ENCODE data around the gene MED16. TPM values are rescaled to one million over a fixed set of nuclear protein-coding genes. Genes with fewer than 3 reads are reported as not detected.

MED16 gene
- total and polyA plus RNA-seq, 10 of the 15 experiments (the other 5 are each of a cell fraction or from before 2014, with no cell fraction given), result 0.56 to 51.1 (median 13.6) TPM

DNA sequence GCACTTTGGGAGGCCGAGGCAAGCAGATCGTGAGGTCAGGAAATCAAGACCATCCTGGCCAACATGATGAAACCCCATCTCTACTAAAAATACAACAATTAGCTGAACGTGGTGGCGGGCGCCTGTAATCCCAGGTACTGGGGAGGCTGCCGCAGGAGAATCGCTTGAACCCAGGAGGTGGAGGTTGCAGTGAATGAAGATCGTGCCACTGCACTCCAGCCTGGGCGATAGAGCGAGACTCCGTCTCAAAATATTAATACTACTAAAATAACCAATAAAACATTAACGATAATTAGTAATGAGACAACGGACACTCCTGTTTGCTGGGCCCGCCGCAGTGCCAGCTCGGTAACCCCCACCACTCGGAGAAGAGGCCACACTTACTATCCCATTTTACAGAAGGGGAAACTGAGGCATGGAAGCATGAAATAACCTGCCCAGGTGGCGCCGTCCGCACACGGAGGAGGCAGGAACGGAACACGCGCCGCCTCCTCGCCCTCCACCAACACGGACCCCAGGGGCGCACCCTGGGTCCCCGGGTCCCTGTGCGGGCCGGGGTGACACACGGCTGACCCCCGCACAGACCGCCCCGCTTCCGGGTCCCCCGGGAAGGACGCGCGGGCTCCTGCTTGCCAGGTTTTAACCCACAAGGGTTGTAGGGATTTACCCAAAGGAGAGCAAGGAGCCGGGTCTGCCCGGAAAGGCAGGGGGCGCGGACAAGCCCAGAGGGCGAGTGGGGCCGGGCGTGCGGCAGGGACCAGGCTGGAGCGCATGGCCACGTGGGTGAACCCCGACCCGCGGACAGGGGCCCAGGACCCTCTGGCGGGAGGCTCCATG is 18.4 kb upstream of the MED16 start:
- no TSS peak for BruUV-seq (replicated peaks)
- ChIA-PET RAD21 (ENCODE audit: unreplicated experiment) (no interaction called here), POLR2A (no interaction called here), CTCF (no interaction called here), SMC1A (ENCODE audit: uncharacterized antibody, unreplicated experiment) (interaction anchor here (1.7 kb wide), 1 partner anchor 48 kb away, joined by 8 read pairs; no protein-coding TSS in a partner anchor)
- H3K4me1 ChIP-seq (ENCODE audit: control insufficient read depth, insufficient read depth, low read length), result peaks cover 33% of the 10 kb centered on the region
- intact Hi-C loops (cut with micrococcal nuclease; ENCODE audit: unreplicated experiment), result no loop called here
- H3K27me3 ChIP-seq (replicated peaks in 1 of 2; ENCODE audit: control insufficient read depth in 2 of 2, insufficient read depth in 2 of 2, low read length in 1 of 2), result no peaks in the 10 kb centered on the region
- DNase-seq (ENCODE audit: low read depth, low spot score), result no peak
- no peak overlapping the region for H3K9ac ChIP-seq (ENCODE audit: control insufficient read depth, insufficient read depth, low read length)
- H4K20me1 ChIP-seq (ENCODE audit: control insufficient read depth, insufficient read depth), result no peaks in the 10 kb centered on the region
- H2AFZ ChIP-seq (ENCODE audit: control insufficient read depth, low read depth, low read length), result no peak overlapping the region
- TF ChIP-seq RB1 (IDR thresholded peaks at IDR 0.05; ENCODE audit: borderline replicate concordance), result no peak
- peak; percentile 17; the same call in 1 of the 2 replicates for TF ChIP-seq POLR2A (IDR thresholded peaks at IDR 0.05; ENCODE audit: low read depth, low read length)
- peak; percentile 53; the same call in 1 of the 2 replicates for TF ChIP-seq GATAD2B (conservative IDR thresholded peaks at IDR 0.05; ENCODE audit: low read depth)
- 0 out of 2 replicates have a peak, but pooled peaks have one; percentile 36 for TF ChIP-seq CHD4 (IDR thresholded peaks at IDR 0.05)
- no peak for TF ChIP-seq SMC3 (IDR thresholded peaks at IDR 0.05; ENCODE audit: borderline replicate concordance, low read length)
- TF ChIP-seq, protein P1, sequence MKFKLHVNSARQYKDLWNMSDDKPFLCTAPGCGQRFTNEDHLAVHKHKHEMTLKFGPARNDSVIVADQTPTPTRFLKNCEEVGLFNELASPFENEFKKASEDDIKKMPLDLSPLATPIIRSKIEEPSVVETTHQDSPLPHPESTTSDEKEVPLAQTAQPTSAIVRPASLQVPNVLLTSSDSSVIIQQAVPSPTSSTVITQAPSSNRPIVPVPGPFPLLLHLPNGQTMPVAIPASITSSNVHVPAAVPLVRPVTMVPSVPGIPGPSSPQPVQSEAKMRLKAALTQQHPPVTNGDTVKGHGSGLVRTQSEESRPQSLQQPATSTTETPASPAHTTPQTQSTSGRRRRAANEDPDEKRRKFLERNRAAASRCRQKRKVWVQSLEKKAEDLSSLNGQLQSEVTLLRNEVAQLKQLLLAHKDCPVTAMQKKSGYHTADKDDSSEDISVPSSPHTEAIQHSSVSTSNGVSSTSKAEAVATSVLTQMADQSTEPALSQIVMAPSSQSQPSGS (IDR thresholded peaks at IDR 0.05; ENCODE audit: low read length), result no peak
- TF ChIP-seq SP1 (IDR thresholded peaks at IDR 0.05; ENCODE audit: low read depth, low read length), result no peak
- no peak for TF ChIP-seq RAD51 (IDR thresholded peaks at IDR 0.05)
- 0 out of 2 replicates have a peak, but pooled peaks have one; percentile 34 for TF ChIP-seq IKZF1 (conservative IDR thresholded peaks at IDR 0.05)
- TF ChIP-seq, protein P2, sequence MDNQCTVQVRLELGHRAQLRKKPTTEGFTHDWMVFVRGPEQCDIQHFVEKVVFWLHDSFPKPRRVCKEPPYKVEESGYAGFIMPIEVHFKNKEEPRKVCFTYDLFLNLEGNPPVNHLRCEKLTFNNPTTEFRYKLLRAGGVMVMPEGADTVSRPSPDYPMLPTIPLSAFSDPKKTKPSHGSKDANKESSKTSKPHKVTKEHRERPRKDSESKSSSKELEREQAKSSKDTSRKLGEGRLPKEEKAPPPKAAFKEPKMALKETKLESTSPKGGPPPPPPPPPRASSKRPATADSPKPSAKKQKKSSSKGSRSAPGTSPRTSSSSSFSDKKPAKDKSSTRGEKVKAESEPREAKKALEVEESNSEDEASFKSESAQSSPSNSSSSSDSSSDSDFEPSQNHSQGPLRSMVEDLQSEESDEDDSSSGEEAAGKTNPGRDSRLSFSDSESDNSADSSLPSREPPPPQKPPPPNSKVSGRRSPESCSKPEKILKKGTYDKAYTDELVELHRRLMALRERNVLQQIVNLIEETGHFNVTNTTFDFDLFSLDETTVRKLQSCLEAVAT (IDR thresholded peaks at IDR 0.05), result peak; percentile 94
- TF ChIP-seq HCFC1 (IDR thresholded peaks at IDR 0.05; ENCODE audit: low read length), result no peak
- H3K79me2 ChIP-seq (ENCODE audit: control insufficient read depth, insufficient read depth, low read length), result peaks cover 19% of the 10 kb centered on the region
- H3K4me2 ChIP-seq (ENCODE audit: control insufficient read depth, insufficient read depth), result peak overlapping the region; percentile 30; the same call in 1 of the 2 replicates
- H3K36me3 ChIP-seq (ENCODE audit: control insufficient read depth in 2 of 2, insufficient read depth in 2 of 2, low read length in 1 of 2), result no peaks in the 10 kb centered on the region; a peak in 1 of 4 replicates
- H3K27ac ChIP-seq (ENCODE audit: control insufficient read depth, insufficient read depth), result no peak overlapping the region
- H3K4me3 ChIP-seq, result no peak overlapping the region
- in situ Hi-C loops (cut with MboI), result no loop called here
- no peak for FAIRE-seq
- H3K9me3 ChIP-seq (replicated peaks; ENCODE audit: control insufficient read depth, insufficient read depth, low read length), result no peaks in the 10 kb centered on the region
- no peak for ATAC-seq
- whole genome bisulfite sequencing (ENCODE audit: insufficient coverage, insufficient replicate concordance, low lambda C conversion rate, missing lambda C conversion rate), result 92% methylated on average over 41 of the region's 54 CpGs
